IPS-18c (cell line): ENCODE measurements around the gene CRABP2.

ENCODE experiments used
- H3K4me3 ChIP-seq: 2 replicates; pipeline ENCODE4 v1.7.0; 2013; ENCODE audit warnings: low read depth, mild to moderate bottlenecking, low read length, moderate library complexity; ENCODE audit not compliant: insufficient read depth
- H3K9me3 ChIP-seq: one replicate; pipeline ENCODE4 v1.6.1; 2013; ENCODE audit warnings: mild to moderate bottlenecking, low read length, moderate library complexity; ENCODE audit not compliant: control insufficient read depth, insufficient read depth

Gene CRABP2

DNA sequence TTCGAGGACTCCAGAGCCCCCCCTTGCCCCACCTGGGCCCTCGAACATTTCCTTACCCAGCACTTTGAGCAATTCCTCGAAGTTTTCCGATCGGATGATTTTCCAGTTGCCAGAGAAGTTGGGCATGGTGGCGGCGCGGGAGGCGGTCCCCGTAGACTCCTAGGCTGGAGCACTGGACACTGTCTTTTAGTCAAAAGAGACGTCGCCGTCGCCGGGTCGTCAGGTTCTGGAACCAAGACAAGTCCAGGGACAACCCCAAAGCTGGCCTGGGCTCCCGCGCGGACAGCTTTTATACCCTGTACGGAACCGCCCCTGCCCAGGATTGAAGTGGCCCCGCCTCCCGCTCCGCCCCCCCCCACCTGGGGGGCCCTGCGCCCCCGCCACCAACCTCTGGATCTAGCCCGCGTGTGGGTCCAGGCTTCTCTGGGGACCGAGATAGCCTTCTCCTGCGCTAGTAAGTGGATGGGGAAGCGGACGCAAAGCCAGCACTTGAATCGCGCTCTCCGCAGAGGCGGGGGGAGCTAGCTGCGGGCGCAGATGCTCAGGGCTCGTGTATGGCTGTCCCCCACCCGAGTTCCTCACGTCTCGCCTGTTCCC lies at the start of gene CRABP2:
Gene CRABP2, minus strand, starts transcription at position 263 of the 597 bp plus-strand sequence. Its CDS starts 137 bp downstream, at position 126.
- peak within 1 kb of the TSS; percentile 81 for H3K4me3 ChIP-seq

DNA sequence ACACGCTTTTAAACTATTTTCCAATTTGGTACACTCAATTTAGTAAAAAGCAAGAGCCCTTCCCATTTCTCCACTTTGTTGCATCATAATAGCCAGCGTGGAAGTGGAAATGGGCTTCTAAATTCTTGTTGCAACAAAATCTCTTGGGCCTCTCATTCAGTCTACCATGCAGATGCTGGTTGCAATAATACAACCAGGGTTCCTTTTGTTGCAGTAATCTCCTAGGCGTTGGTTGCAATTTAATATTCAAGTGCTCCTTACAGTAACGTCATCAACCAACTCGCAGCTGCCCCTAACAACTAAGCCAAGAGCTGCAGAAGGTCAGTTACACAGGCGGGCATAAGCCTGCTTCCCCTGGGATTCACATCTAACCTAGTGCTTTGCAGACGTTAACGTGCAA lies 48.8 kb upstream of the CRABP2 start:
- no peaks in the 10 kb centered on the region for H3K9me3 ChIP-seq
- no peak overlapping the region for H3K4me3 ChIP-seq

More for the DNA sequence above, at the start of gene CRABP2:
- no peaks in the 10 kb centered on the region for H3K9me3 ChIP-seq

DNA sequence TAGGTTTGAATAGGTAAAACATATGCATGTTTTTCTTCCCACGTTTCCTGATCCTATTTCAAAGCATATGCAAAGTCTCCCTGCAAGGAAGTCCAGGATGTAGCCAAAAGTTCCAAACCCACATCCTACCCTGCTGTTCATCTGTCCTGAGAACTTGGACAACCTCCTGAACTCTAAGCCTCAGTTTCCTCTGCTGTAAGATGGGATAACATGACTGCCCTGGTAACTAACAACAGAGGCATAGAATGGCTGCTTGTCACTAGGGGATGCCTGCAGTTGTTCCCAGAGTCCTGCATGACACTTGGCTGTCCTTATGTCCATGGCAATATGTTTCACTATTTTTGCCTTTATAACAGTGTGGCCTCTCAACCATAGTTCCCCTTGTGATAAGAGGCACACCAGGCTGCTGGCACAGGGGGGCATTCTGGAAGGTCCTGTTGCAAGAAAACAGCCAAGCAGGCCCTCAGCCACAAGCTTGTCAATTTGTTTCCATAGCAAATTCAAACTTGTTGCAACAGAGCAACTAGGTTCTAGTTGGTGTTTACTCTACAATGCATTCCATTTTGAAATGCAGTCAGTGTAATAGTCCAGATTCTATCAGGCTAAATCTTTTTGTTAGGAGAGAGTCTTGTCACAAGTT lies 47.6 kb upstream of the CRABP2 start:
- Histone ChIP-seq H3K4me3 (peak overlapping the region; percentile 99), H3K9me3 (no peaks in the 10 kb centered on the region)

DNA sequence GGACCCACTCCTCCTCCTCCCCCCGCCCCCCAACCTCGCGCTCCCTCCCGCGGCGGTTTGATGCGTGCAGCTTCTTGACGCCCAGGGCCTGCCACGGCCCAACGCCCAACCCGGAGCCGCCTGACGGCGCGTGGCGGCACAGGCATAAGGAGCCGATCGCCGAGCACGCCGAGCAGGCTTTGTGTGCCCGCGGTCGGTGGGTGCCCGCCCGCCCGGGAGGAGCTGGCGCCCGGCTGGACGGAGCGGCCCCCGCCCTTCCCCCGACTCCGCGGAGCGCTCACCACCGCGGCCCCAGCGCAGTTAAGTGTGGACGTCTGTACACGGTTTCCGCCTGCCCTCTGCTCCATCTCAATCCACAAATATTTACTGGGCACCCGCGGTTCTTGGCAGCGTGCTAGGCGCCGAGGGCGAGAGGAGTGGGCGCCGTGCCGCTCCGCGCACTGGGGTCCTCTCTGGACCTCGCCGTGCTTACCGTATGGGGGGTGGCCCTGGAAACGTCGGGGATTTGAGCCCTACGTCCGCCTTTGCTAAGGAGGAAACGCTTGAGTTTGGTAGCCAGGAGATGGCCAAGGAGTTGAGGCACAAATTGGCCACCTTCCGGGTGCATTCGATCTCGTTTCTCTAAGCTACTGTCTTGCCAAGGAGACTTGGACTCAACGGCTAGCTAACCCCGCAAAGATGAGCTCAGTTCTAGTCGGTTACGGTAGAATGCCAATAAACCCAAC lies 46.5 kb upstream of the CRABP2 start:
- H3K4me3 ChIP-seq: peak overlapping the region; percentile 99
- H3K9me3 ChIP-seq: no peaks in the 10 kb centered on the region

DNA sequence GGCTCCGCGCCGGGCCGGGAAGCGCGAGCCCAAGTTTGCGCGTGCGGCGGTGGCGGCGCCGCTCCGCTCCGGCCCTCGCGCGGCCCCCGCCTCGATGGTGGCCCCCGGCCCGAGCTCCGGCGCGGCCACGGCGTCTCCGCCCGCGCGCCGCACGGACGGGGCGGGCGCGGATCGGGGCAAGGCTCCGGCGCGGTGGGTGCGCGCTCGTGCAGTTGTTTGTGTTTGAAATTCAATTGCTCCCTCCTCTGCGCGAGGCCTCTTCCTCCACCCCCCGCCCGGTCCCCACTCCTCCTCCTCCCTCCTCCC lies 46.0 kb upstream of the CRABP2 start, which contains the start of gene HDGF:
Gene HDGF, minus strand, starts transcription at position 225 of the 306 bp plus-strand sequence. CDS start 246 bp downstream, outside the sequence.
- H3K9me3 ChIP-seq: no peaks in the 10 kb centered on the region

DNA sequence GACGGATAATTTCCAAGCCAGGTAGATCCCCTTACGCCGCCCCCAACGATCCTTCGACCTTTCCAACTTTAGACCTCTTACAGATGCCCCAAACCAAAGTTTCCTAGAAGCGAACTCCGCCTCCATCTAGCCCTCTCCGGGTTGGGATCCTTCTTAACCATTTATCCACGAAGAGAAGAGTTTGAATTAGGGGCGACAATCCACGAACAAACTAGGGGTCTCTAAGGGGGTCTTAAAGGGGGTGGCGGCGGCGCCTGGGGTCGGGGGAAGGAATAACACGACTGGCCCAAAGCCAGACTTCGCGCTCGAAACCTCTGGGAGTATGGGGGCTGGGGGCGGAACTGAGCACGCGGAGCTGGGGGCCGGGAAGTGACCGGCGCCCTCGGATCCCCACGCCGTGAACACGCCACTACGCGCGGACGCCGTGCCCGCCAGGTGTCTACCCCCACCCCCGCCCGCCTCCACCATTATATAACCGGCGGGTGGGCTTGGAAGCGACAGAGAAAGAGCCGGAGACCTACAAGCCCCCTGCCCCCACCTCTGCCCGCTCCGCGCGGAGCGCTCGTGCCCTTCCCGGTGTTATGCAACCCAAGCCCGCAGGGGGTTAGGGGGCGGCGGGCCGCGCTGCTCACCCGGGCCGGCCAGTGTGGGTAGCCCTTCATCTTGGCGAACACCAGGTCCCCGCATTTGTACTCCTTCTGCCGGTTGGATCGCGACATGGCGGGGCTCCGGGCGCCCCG lies 45.5 kb upstream of the CRABP2 start:
- no peaks in the 10 kb centered on the region for H3K9me3 ChIP-seq
- H3K4me3 ChIP-seq: peak overlapping the region; percentile 99

More for the DNA sequence above, 46.0 kb upstream of the CRABP2 start, which contains the start of gene HDGF:
- H3K4me3 ChIP-seq: peak within 1 kb of the TSS; percentile 99

DNA sequence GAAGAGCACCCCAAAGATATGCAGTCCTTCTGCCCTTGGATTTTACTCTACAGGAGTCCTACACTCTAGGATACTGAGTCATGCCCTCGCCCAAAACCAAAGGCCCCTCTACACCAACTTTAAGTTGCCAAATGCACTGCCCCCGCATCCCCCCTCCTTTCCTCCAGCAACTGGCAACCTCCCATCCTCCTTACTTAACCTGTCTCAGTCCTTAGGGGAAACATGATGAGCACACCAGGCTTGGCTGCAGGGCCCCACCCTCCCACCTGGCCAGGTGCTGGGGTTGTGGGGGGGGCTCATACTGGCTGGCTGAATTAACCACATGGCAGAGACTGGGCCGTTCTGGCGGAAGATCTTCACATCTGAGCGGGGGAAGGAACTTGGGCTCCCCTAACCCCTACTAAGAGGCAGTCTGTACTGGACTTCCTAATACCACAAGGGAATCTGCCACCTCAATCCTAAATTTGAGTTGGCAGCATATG lies 44.8 kb upstream of the CRABP2 start:
- H3K4me3 ChIP-seq: peak overlapping the region; percentile 99
- H3K9me3 ChIP-seq: no peaks in the 10 kb centered on the region

DNA sequence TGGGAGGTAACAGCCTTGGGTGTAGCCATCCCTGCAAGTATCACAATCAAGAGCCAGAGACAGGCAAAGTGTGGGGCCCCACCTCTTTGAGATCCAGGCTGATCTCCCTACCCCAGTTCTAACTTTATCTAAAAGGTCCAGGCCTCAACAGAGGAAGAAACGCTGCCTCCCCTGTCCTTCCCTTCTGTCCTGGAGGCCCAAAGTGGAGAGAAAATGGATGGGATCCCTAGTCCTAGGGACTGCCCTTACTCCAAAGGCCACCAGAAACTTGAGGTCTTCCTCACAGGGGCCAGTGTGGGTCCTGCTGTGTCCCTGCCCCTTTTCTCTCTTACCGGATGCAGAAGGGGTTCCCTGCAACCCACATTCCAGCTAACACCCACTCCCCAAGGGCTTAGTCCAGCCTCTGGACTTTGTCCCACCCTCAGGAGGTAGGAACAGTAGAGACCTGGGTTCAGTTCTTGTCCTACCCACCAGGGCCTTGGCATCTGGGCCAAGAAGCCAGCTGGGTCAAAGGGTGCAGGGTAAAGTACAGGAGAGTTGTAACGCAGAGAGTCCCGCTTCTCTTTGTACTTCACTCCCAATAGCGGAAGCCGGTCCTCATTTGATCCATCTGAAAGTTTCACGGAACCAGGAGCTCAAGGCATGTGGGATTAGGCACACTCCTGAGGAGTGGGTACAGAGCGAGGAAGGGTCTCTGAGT lies 44.2 kb upstream of the CRABP2 start:
- H3K9me3 ChIP-seq: no peaks in the 10 kb centered on the region

DNA sequence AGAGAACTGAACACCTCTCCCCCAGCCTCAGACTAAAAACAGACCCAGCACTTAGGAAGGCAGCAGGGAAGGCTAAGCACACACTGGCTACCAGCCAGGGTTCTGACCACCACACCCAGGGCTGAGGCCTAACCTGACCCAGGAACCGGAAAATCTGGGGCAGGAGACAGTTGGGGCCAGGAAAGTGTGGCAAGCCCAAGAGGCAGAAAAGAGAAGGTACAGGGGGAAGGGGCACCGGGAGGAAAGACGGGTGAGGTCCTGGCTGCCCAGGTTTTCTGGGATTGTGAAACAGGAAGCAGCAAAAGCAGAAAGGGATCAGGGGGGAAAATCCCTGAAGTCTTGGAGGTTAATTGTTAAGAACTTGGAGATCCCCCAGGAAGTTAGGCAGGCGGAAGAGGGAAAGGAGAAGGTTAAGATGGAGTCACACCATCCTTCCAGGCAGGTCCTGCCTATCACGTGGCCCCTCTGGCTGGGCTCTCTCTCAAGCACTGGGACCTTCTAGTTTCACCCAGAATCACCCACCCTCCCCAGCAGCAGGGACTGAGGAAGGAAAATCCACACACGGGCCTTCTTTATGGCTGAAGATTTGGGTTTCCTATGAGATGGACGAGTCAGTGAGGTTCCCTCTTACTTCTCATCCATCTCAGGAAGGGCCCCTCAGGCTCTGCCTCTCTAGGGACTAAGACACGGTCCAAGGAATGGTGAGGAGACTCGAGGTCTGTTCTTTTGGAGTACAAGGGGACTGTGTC lies 43.5 kb upstream of the CRABP2 start:
- Histone ChIP-seq H3K9me3 (no peaks in the 10 kb centered on the region), H3K4me3 (peak overlapping the region; percentile 38)

More for the DNA sequence above, 44.2 kb upstream of the CRABP2 start:
- peak overlapping the region; percentile 99 for H3K4me3 ChIP-seq

DNA sequence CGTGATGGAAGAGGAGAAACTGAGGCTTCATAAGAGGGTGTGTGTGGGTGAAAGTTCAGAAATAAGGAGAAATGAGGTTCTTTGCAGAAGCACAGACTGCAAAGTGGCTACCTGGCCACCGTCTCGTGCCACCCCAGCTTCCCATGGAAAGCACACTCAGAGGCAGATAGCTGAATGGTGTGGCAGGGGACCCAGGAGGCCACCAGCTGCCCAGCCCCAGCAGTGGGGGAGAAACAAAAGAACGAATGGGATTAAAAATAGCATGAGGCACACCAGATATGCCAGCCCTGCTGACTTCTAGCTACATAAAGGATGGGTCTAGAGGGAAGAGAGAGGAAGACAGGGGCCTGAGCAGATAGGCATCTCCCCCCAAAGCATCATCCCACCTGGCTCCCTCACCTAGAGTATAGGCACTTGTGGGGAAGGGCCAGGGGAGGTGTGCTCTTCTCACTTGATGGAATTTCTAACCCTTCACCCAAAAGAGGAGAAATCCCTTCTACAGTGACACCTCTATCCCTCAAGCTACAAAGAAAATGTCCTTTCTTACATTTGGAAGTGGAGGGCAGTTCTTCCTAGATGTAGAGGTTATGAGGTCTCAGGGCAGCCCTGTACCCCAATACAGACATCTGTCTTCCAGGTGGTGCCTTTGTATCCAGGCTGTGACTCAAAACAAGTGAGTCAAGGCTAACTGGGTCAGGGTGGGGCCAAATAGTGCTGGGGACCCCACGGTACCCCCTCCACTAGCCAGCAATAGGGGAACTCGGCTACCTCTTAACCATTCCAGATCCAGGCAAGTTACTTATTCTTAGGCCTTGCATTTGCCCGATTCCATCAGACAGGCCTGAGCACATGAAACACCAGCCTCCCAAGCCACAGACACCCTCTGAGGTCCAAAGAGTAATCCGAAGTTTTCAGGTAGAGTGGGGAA lies 42.6 kb upstream of the CRABP2 start:
- Histone ChIP-seq H3K9me3 (no peaks in the 10 kb centered on the region), H3K4me3 (peak overlapping the region; percentile 38)

DNA sequence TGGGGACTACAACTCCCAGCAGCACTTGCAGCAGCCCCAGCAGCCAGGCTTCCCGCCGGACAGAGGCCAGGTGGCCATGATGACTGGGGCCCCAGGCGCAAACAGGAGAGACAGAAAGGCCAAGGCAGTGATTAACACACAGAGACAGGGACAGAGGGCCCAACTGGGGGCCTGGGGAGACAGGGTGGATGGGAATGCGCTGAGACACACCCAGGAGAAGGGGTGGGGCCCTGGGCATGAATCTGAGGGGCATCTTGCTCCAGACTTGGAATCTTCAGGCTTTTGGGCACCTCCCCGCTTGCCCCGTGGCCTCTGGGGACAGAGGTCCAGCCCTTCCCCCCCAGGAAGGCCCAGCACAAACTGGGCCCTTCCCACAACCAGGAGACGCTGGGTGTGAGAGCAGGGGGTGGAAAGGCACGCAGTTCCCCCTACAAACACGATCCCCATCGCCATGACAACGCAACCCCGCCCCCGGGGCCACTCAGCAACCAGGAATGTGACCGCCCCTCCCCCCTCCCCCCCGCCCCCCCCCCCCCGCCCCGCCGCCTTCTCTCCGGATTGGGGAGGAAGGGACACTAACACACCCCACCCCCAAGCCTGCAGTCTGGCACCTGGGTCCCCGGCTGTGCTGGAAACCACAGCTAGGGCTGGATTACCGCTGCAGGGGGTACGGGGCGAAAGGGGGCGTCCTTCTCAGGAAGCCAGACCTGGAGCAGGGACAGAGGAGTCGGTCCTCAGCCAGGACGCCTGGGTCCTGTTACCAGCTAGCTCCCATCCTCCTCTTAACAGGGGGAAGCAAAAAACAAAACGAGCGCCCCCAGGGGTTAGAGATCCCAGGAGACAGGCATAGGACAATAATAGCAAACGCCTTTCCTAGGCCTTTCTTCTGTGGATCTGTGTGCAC lies 41.6 kb upstream of the CRABP2 start:
- Histone ChIP-seq H3K4me3 (peak overlapping the region; percentile 68), H3K9me3 (no peaks in the 10 kb centered on the region)

DNA sequence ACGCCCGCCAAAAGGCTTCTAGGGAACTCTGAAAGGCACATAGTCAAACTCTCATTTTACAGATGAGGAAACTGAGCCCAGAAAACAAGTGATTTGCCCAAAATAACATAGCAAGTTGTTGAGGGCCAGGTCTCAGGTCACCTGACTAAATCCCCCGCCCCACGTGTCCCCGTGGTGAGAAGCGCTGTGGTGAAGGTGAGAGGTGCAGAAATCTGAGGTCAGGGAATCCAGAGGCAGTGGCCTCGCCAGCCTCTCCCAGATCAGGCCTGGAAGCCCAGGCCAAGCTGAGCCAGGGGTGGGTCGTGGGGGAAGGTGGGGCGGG lies 41.0 kb upstream of the CRABP2 start:
- Histone ChIP-seq H3K4me3 (peak overlapping the region; percentile 68; the same call in 1 of the 2 replicates), H3K9me3 (no peaks in the 10 kb centered on the region)

DNA sequence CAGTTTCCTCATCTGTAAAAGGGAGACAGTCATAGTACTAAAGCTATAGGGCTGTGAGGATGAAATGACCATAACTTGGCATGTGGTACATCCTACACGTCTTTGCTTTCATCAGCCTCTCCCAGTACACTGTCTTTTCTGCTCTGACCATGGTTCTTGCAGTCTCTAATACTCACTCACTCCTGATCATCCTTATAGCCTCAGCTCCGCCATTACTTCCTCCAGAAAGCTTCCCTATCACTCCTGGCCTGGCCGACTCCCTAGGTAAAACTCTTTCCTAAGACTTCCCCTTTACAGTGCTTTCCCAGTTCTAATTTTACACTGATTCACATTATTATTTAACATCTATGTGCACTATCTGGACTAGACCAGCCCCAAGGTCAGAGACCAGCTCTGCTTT lies 40.5 kb upstream of the CRABP2 start:
- Histone ChIP-seq H3K9me3 (no peaks in the 10 kb centered on the region), H3K4me3 (no peak overlapping the region)

DNA sequence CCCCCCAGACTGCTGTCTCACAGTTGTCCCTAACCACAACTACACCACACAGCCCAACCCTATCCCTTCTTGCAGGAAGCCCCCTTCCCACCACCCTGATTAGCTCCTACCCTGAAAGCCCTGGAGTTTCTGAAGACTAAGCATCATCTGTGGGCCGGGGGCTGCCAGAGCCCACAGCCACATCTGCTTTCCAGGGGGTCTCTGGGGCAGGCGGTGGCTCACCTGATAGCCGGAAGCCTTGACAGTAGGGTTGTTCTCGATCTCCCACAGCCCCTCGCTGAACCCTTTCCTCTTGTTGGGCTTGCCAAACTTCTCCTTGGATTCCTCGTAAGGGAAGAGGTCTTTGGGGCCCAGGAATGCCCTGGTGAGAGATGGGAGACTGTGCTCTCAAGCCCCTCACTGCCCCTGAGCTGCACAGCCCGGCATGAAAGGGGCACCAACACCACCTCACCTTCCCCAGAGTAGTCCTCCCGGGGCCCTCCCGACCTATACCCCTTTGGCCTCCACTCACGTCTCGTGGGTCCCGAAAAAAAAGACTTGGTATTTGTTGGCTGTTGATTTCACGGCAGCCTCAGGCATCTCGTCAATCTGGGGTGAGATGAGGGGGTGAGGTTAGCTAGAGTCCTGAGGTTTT lies 39.5 kb upstream of the CRABP2 start:
- H3K4me3 ChIP-seq: no peak overlapping the region
- H3K9me3 ChIP-seq: no peaks in the 10 kb centered on the region
